Stimulated activated CD8-positive, alpha-beta memory T cell treated with anti-CD3 and anti-CD28 coated beads, Interleukin-12 subunit alpha, Interleukin-12 subunit beta, amount 100 ng/mL, for 1 hour (primary cell): Measurements from ENCODE around the gene TMC3.
"Not testable (repeated sequence)": the region's sequence is repeated elsewhere in the genome, so short reads cannot be mapped to it uniquely, and the experiment has no call there.

ENCODE experiments used
- DNase-seq: peaks from one replicate; pipeline ENCODE4 v3.0.0-alpha.2; 2020; ENCODE audit warnings: low read depth

The TMC3 gene

GRCh38 chr15:81373775-81374395, at the start of gene TMC3:
Gene TMC3 (minus strand): TSS chr15:81374213. CDS start chr15:81374077, 136 bp downstream.
- no peak for DNase-seq

- no peak for DNase-seq
Measured at GRCh38 chr15:81421461-81421860, 47.4 kb upstream of the TMC3 start.

DNA sequence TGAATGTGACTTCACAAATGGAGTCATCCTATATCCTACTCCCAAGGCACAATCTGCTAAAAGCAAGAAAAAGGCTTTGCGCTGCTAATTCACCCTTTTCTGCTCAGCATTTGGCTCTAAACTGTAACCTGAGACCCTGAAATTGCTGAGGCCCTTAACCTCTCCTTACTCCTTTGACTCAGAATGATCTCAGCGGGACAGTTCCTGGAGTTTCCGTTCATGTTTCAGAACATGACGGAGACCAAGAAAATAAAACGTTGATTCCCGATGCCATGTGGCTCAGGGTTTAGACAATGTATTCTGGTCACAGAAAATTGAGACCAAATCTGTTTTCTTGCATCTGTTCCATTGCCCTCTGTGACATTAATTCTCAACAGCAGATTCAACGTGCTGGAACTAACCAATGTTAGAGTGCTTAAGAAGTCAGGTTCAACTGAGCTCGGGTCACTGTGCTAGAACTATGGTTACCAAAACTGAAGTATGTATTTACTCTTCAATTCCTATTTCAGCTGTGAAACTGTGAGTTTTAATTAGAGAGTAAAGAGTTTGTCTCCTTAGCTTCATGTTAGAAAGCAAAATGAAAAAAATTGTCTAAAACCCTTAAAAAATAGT, 45.4 kb upstream of the TMC3 start:
- DNase-seq: no peak

- DNase-seq: no peak
Measured at GRCh38 chr15:81418891-81419290, 44.9 kb upstream of the TMC3 start.

- DNase-seq: no peak
Measured at GRCh38 chr15:81418444-81418843, 44.4 kb upstream of the TMC3 start.

DNA sequence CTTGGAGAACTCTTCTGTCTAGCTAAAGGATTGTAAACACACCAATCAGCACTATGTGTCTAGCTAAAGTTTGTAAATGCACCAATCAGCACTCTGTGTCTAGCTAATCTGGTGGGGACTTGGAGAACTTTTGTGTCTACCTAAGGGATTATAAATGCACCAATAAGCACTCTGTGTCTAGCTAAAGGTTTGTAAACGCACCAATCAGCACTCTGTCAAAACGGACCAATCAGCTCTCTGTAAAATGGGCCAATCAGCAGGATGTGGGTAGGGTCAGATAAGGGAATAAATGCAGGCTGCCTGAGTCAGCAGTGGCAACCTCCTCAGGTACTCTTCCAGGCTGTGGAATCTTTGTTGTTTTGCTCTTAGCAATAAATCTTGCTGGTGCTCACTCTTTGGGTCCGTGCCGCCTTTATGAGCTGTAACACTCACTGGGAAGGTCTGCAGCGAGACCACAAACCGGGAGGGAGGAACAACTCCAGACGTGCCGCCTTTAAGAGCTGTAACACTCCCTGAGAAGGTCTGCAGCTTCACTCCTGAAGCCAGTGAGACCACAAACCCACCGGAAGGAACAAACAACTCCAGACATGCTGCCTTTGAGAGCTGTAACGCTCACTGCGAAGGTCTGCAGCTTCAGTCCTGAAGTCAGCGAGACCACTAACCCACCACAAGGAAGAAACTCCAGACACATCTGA, 40.4 kb upstream of the TMC3 start:
- not testable (repeated sequence) for DNase-seq

GRCh38 chr15:81413851-81414250, 39.8 kb upstream of the TMC3 start:
- DNase-seq: no peak

DNA sequence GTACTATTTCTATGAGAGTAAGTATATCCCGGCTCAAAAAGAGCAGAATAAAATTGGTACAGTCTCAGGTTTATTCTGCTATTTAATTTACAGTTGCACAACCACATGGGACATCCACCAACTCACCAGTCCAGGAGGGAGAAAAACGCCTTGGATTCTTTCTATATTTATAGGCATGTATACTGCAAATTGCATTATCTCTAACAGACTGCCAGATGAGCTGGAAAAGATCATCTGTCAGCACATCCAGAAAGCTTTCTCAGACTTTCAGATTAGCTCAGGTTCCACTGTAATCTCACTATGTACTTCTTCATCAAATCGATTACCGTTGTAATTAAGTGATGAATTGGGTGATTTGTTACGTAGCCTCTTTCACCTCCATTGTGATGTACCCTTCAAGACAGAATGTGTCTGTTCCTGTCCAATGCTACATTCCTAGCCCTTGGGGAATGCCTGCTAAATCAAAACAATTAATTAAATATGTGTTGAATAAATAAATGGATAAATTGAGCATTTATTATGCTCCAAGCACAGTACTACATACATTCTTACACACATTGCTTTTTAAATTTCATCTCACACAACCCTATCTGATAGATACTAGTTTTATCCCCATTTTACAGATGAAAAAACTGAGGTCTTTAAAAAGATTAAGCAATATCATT, 38.1 kb upstream of the TMC3 start:
- DNase-seq: no peak

DNA sequence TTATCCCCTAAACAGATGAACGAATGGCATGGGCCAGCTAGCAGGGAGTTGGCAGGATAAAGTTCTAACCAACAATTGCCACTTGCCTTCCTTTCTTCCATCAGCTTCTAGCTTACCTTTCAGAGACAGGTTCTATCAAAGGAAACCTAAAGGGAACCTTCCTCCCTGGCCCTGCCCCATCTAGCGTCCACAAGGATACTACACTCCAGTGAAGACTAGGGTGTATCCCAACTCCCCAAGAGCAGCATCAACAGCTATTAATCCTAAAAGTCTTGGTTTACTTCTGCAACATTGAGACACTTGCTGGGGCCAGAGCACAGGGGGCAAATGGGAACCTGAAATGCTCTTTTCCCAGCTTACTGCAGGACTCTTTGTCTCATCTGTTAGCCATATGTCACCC, 37.0 kb upstream of the TMC3 start:
- no peak for DNase-seq

GRCh38 chr15:81410318-81410753, 36.3 kb upstream of the TMC3 start:
- no peak for DNase-seq

DNA sequence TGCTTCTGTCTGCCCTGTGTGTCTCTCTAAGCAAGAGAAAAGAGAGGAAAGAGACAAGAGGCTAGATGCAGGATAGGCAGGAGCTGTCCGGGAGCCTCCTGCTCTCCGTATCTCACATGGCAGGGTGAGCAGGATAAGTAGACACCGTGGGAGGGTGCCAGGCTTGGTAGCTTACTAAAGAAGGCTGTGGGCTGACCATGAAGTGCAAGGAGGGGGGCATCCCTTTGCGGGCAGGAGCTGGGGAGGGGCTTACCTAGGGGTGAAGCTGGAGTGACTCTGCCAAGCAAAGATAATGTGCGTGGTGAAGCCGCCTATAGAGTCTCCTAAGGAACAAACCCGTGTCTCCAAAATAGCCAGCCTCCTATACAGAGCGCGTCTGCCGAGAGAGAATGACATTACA, 33.7 kb upstream of the TMC3 start:
- DNase-seq: no peak

DNA sequence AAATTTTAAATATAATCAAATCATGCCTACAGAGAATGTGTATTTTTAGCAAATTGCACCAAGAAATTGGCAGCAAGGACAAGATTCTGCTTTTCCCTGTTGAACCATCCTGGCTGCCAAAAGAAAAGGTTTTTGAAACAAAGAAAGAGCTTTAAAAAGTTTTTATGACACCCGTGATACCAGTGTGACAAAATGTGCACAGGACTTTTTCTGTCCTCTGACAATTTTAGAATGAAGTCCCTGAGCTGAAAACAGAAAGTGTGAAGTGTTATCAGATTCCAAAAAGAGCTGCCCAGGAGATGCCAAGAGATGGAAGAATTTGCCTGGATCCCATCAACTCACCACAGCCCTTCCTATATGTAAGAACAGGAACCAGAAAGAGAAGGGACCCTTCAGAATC, 33.2 kb upstream of the TMC3 start:
- no peak for DNase-seq

- DNase-seq: no peak
Measured at GRCh38 chr15:81400640-81401236, 26.7 kb upstream of the TMC3 start.

DNA sequence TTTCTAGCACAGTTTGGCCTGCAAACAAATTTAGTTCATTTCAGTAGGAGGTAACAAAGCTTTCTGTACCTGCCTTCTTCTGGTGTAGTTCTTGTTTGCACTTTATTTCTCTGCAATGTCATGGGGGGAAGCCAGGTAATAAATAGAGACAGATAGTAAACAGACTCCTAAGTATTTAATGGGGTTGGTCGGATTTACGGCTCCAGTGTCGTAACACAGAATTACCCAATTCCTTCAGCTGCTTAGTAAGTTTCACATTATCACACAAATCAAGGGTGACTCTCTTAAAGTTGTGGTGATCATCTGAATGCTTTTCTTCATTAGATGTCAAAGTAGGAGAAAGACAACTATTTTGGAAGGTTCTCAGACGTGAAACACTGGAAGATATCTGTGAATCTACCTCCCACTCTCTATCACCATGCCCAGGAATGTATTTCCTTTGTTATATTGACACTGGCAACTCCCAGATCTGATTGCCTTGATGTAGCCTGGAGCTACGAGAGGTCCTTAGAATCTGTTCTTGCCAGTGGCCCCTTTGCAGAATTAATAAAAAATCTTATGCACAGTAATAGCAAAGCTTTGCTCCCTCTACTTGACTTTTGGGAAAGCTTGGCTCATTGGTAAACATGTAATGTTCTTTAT, 25.0 kb upstream of the TMC3 start:
- no peak for DNase-seq

DNA sequence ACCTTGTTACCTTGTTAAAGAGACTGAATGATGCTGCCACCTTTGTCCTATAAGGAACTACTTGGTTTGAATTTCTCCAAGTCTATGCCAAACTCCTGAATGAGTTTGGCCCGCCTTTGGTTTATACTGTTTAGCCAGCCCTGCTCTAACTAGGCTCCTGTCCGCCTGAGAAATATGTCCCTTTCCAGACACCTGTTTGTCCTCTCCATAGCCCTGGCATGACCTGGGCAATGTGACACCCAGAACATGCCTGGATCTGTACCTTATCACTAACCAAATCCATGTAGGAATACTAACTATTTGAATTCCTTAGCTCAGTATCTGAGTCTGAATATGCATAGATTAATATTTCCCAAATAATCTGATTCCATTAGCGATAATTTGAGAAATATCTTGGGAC, 24.4 kb upstream of the TMC3 start:
- no peak for DNase-seq

DNA sequence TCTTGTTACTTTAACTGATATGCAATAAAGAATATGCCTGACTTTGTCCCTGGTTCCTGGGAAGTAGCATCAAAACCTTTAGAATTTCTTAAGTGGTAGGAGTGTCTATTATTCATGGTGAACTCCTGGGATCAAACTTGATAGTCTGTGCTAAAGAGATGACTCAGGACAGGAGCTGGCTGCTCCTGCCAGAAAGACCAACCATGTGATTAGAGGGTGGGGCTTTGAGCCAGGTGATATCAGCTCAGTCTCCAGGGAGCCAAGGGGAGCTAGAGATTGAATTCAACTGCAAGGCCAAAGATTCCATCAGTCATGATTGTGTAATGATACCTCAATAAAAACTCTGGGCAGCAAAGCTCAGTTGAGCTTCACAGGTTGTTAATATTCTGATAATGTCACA, 20.6 kb upstream of the TMC3 start:
- DNase-seq: no peak

DNA sequence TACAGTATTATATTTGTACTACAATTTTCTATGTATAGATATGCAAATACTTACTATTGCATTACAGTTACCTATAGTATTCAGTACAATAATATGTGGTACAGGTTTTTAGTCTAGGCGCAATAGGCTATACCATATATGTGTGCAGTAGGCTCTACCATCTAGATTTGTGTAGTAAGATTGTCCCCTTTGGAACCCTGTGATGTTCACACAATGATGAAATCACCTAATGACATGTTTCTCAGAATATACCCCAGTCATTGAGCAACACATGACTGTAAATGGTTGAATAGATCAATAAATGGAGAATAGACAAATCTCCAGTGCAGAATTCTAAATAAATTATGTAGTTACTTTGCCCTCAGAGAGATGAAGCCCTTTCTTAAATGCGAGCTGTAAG, 17.6 kb upstream of the TMC3 start:
- DNase-seq: no peak

- no peak for DNase-seq
Measured at GRCh38 chr15:81388436-81388770, 14.4 kb upstream of the TMC3 start.

DNA sequence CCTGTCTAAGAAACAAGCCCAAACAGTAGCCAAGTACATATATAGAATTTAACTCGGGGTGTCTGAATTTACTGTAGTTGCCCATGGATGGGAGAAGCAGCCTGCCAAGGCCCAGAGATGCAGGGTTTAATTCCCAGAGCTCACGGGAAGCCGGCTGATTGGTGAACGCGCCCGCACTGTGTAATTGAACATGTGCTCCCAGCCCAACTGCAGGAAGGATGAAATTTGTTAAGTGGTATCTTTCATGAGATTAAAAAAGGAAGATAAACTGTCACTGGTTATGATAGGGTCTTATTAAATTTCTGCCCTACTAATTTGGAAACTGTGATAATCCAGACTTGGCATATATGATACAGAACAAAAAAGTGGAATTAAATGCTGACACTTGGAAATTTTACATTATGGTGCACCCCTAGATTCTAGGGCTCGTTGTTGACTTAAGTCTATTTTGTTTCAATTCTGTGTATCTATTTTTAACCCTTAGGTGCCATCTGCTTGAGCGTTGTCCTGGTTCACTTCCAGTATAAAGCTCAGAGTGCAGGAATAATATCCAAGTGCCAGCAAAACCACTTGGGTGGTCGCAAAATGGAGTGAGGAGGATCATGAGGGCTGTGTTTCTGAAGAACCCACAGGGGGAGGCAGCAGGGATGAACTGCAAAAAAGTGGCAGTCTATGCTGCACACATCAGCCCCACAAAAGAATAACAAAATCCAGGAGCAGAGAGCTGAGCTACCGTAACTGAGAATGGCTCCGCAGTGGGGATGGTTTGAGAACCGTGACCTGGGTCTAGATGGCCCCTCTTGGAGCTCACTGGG, 13.8 kb upstream of the TMC3 start:
- DNase-seq: no peak

GRCh38 chr15:81386947-81387346, 12.9 kb upstream of the TMC3 start:
- no peak for DNase-seq

- no peak for DNase-seq
Measured at GRCh38 chr15:81385721-81386076, 11.7 kb upstream of the TMC3 start.
